Activated CD8-positive, alpha-beta memory T cell treated with anti-CD3 and anti-CD28 coated beads for 48 hours (primary cell): ENCODE results near the gene HOXC11.

ENCODE experiments used
- DNase-seq, 3 experiments: peaks; one replicate each; pipeline ENCODE4 v3.0.0-alpha.2; 2020; ENCODE audit warnings: low read depth in 2 of 3, low spot score in 2 of 3

Gene HOXC11

DNA sequence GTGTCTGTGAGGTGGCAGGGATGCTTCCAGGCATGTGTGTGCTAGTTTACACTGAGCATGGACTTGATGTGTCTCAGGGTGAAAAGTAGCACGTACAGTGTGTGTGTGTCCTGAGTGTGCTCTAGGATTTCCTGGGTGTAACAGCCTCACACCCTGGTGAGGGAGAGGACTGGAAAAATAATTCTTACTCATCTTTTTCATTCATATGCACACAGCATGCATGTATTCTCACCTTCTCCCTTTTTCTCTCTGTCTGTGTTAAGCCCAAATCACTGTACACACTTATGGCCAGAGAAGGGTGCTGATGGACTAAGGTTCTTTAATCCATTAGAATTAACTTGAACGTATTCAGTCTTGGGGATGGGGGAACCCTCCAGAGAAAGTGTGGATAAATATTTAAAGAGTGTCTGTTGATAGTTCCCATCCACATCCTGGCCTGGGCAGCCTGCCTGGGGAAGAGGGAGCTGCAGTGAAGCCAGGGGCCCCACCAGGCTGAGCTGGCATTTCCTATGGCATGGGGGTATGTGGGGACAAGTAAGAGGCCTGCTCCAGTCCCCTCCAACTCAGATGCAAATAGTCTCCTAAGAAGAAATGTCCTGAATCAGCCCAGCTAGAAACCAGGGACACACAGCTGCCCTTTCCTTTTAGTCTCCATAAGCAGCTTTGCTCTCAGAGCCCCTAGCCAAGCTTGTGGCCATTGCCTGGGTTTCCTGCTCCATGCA is 34.8 kb downstream of the HOXC11 start:
- DNase-seq = no peak

DNA sequence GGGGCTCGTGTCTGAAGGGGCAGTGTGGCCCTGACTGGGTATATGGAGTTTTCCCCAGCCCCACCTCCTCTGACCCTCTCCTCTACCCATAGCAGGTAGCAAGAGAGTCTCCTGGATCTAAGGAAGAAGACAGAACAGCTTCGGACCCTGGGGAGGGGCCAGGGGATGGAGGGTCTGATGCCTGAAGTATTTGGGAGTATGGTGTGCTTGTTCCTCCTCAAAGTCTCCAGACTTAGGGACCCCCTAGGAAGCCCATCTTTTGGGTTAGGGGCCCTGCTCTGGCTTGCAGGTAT is 35.3 kb downstream of the HOXC11 start:
- no peak for DNase-seq

DNA sequence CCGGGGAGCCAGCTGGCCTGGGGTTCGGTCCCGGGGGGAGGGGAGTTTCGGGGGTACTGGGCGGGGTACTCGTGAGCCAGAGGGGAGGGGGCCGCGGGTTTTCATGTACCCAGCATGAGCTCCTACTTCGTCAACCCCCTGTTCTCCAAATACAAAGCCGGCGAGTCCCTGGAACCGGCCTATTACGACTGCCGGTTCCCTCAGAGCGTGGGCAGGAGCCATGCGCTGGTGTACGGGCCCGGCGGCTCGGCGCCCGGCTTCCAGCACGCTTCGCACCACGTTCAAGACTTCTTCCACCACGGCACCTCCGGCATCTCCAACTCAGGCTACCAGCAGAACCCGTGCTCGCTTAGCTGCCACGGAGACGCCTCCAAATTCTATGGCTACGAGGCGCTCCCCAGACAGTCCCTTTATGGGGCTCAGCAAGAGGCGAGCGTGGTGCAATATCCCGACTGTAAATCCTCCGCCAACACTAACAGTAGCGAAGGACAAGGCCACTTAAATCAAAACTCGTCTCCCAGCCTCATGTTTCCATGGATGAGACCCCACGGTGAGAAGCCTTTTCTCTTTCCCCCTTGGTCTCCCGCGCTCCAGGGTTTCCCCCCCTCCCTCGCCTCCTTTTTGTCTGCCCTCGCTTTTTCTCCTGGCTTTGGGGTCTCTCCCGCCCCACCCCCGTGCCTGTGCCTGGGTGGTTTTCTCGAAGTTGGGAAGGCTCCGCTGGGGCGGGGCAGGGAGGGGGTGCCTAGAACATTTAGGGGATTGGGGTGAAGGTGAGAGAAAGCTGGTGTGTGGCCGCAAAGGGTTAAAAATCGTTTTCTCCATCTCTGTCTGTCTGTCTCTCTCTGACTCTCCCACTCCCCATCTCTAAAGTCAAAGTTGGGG is 36.5 kb downstream of the HOXC11 start:
- no peak for DNase-seq

DNA sequence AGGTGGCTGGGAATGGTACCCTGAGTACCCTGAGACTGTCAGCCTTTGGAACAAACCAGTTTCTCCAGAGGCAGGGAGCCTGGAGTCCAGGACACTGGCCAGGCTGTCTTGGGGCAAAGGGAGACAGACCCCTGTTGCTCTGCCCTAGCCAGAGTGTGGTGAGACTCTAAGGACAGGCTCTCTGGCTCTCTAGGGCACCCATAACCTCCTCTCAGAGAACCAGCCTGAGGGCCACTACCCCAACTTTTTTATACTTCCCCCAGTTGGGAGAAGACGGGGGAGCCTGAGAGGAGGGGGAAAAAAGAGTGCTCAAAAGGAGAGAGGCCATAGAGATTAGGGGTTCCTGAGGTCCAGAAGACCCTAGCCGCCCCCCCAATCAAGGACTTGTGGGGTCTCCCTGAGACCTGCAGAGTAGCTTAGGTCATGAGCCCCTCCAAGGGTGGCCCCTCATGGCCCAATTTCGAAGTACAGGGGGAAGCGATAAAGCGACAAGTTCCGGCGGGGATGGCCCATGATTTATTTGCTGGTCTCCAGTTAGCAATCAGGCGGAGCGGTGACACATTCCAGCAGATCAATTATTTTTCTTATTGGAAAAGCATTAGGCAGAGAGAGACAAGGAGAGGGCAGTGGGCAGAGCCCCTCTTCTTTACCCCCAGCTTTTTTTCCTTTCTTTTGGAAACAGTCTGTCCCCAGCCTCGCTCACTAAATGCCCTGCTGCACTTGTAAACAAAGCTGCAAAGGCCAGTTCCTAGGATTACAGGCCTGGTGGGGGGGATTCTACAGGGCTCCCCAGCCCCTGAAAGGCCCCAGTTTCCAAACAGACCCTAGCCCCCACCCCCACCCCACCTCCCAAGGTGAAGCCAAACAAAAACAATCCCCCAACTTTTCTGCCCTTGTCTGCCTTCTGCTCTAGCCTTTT is 37.4 kb downstream of the HOXC11 start:
- DNase-seq = no peak

DNA sequence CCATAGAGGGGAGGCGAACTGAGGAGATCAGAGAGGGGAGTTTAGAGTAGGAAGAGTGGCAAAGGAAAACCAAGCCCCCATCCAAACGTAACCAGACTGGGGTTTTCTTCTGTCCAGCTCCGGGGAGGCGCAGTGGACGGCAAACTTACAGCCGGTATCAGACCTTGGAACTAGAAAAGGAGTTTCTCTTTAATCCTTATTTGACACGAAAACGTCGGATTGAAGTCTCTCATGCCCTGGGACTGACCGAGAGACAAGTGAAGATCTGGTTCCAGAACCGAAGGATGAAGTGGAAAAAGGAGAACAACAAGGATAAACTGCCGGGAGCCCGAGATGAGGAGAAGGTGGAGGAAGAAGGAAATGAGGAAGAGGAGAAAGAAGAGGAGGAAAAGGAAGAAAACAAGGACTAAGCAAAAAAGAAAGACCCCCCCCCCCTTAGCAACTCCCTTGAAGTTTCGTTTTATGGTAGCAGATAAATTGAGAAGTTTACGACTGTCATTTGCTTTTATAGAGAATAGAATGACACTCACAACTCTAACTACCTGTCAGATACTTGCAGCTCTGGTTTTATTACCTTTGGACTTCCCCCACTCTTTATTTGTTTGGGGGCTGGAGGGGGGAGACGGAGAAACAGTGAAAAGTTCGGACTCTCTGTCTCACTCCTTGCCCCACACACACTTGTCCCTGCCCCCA is 38.2 kb downstream of the HOXC11 start:
- DNase-seq = no peak

DNA sequence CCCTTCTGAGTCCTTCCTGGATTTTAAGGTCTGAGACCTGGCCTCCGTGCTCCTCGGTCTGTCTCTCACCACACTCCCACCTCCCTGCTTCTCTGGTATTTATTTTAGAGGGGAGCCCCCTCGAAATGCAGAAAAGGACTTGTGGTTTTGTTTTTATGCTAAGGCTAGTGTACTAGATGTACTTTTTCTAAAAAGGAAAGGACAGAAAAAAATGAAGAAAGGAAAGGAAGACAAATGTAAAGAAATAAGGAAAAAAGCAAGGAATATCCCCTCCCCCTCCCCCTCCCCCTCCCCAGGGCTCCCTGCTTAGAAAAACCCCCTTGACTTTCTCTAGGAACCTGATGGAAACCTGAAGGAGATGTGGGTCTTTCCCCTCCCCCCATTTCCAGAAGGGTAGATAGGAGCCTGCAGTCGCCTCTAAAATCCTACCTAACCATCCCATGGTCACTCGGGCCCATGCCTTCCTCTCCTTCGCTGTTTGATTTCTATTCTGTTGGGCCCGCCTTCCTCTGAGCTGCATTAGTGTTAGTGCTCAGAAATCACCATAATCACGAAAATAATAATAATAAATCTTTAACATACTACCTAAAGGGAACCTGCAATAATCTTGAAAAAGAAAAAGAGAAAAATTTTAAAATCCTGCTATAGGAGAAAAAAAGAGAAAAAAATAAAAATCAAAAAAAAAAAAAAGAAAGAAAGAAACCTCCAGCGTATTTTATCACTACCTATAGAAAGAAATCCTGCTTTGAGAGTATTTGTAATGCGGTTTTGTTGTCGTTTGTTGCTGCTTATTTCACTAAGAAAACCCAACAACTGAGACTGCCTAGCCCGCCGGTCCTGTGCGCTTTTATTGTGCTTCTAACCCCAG is 39.0 kb downstream of the HOXC11 start:
- no peak for DNase-seq

DNA sequence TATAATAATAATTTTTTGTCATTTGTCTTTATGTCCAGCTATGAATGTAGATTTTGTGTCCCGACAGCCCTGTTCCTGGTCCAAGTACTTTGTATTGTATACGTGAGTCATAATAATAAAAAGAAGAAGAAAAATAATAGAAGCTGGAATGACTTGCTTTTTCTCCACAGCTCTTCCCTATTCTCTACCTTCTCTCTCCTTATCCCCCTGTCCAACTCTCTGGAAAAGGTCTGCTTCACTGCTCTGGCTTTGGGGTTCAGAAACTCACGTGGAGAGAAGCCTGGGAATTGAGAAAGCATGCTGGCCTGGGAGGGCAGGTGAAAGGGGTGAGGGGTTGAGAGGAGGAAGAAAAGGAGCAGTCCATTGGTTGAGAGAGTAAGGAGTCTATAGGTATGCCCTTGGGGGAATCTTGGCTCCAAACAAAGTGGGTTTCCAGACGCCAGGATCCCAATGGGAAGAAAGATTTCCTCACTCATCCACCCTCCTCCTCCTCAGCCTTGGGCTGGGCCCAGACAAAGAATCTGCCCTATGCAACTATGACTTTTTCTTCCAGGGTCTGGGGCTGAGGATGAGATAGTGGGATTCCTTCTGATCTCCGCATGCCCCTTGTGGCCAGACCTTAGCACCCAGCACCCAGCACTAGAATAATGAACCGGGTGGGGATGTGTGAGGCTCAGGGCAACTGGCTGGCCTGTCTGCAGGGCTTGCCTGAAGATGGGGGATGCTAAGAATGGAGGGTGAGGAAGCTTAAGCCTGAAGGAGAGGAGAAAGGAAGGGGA is 39.9 kb downstream of the HOXC11 start:
- DNase-seq = no peak

DNA sequence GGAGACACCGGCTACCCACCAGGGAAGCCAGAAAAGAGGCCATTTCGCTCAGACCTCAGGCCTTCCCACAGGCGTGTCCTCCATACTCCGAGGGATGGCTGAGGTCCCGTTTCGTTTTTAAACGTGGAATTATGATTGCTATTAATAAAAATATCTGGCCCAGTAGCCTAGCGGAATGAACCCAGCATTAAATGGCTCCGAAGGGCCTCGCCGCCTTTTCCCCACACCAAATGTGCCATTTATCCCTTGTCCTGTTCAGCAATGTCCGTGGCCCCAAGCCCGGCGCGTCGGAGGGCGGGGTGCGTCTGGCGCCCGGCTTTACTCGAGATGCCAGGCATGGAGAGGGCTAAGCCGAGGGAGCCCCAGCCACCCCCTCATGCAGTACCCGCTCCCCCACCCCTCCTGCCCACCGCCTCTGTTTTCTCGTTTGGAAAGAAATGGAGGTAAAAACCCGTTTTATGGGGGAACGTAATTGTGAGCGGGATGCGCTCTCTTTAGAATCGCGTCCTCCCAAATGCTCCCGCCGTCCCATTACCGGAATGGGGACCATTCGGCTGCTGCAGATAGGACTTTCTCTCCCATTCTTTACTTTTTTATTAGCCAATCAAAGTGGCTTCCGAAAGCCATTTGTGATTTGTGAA is 41.6 kb downstream of the HOXC11 start:
- no peak for DNase-seq

DNA sequence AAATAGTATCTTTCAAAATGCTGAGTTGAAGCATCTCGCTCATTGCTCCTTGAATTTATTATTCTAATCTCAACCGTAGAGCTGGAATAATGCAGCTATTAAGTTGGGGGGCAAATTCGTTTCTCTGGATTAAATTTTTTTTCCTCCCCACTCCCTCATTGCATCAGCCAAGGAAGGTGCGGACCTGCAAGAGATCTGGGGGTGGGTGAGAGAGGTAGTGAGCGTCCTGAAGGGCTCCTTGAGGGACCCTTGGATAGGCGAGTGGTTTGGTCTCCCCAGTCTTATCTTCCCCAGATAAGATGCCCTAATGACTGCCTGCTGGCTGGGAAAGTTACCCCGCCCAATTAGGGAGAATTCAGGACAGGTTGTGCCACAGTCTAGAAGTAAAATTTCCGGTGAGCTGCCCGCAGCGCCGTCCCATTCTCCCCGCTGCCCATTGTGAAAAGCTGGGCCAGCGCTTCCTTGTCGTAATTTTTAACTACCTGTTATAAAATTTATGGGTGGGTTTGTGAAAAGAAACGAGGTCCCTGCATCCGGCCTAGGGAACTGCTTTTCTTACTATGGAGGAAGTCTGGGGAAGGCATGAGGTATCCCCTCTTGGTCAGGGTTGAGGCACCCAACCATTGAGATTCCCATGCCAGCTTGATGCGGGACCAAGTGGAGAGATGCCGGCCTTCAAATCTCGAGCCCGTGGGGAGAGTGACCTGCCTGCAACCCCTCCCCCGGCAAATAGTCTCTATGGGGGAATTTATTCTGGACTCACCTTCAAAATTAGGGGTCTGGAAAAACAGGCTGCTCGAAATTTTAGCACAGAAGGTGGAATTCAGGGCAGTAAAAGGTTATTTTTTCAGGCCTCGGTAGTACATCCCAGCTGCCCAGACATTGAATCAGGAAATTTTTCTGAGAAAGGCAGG is 42.3 kb downstream of the HOXC11 start:
- DNase-seq = no peak

DNA sequence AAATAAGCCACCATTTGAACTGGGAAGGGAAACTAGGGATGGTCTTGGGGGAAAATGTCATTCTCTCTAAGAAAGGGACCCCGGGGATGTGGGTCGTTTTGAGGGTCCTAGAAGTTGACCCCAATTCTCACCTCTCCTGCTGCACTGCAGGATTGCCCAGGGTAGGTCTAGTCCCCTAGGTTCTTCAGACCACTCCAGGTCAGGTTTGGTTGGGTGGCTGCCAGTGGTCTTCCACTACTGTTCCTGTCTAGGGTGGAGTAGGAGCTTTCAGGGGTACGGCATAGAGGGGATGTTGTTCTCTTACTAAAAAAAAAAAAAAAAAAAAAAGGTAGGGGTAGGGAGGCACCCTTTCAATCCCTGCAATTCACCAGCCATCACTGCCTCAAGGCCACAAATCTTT is 43.1 kb downstream of the HOXC11 start:
- DNase-seq = no peak

DNA sequence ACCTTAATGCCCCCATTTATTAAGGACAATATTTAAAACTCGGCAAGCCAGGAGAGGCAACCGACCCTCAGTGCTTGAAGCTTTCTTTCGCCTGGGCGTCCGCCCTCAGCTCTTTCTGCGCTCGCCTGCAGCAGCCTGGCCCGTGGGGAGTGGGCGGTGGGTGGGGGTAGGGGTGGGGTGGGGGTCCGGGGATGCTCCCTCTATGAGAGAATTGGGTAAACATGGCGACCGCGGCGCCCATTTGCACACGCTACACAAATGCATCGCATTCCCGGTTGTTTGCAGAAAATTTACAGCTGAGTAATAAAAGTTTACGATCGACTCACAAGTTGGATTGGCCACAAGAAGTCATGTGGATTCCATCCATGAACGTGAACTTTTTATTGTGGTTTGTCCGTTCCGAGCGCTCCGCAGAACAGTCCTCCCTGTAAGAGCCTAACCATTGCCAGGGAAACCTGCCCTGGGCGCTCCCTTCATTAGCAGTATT is 43.6 kb downstream of the HOXC11 start:
- DNase-seq = no peak

DNA sequence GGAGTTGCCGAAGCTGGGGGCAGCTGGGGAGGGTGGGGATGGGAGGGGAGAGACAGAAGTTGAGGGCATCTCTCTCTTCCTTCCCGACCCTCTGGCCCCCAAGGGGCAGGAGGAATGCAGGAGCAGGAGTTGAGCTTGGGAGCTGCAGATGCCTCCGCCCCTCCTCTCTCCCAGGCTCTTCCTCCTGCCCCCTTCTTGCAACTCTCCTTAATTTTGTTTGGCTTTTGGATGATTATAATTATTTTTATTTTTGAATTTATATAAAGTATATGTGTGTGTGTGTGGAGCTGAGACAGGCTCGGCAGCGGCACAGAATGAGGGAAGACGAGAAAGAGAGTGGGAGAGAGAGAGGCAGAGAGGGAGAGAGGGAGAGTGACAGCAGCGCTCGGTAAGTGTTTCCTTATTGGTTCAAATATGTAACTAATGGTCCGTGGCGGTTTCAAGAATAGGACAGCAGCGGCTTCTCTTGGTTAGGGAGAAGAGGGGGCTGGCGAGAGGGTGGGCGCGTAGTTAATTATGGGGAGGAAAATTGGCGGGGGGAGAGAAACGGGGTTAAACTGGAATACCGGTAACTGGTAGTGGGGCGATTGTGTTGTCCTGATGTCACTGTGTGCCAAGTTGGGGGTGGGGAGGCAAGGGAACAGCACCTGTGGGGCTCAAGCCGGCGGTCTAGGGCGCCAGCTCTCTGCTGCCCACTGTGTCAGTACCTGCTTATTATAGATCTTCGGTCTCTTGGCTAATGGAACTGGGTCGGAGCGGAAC is 44.3 kb downstream of the HOXC11 start:
- DNase-seq = no peak

DNA sequence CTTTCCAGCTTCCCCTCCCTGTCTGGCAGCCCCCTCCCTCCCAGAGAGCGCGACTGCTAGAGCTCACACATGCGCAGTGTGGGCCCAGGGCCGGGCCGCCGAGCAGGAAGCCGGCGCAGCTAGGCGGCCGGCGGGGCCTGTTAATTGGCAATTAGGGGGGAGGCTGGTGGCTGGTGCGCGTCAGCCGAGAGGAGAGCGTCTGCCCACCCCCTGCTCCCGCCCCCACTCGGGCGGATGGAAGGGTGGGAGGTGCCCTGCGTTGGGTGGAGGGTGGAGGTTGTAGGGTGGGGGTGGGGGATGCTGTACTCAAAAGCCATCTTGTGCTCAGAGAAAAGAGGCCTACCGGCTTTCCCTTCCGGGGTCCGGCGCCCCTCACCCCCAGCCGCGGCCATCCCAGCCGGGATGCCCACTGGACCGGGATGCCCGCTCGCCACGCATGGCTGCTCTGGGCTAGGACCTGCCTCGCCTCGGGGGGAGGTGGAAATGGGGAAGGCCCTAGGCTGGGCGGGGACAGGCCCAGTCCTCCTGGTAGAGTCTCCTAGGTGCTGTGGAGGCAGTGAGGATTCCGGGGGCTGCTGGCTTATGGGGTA is 45.0 kb downstream of the HOXC11 start:
- DNase-seq = peak in 2 of 3 experiments; percentile 38 to 55

DNA sequence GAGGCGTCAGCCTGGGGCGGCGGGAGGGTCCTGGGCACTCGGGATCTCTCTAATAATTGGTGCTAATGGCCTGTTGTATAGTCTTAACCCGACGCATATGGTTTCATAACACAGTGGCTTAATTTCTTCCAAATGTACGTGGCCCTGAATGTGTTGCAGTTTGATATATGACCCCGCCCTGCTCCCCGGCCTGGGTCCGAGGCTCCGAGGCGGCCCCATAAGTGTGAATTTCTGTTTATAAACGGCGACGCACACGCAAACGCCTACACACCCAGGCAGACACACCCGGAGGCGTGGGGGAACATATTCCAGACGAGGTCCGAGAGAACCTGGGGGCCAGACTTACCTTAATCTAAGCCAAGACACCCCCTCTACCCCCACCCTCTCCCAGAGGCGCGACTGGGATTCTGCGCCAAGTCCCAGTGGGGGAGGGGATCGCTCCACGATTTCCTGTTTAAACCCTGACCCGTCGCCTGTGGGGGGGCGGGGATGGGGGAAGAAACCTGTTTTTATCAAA is 45.6 kb downstream of the HOXC11 start:
- no peak for DNase-seq

DNA sequence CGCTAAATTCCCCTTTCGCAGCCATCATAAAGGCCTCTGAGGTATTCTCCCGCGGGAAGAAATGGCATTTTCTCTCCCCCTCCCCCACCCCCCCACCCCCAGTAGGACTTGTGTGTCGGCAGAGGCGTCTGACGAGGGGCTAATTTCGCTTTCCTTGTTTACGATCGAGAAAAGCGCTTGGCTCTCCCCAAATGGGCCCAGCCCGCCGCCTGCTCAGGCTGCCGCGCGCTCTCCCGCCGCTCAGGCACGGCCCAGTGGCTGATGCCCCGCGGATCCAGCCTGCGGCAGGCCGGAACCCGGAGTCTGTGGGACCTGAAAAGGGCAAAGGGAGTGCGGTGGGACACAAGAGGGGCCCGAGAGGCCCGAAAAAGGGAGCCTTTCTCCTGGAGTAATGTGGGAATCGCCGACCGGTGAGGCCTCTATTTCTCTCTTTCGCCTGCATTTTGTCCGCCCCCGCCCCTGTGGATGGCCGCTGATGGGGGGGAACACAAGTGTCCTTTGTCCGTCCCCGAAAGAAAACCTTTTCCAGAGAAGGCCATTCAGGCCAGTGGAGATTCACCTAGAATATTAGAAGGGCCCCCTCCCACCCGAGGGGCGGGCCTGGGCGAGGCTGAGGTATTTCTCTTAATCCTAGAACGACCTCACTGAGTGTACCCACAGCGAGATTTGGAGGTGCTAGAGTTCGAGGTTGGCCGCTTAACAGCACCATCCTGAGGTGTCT is 46.3 kb downstream of the HOXC11 start:
- DNase-seq = no peak
